Fibroblast of the aortic adventitia (primary cell): ENCODE data around the gene DST. TPM values are rescaled to one million over a fixed set of nuclear protein-coding genes. Genes with fewer than 3 reads are reported as not detected.

ENCODE experiments used
- DNase-seq: peaks from one replicate; pipeline ENCODE4 v3.0.0-alpha.2; 2010; ENCODE audit warnings: low read depth
- H3K4me3 ChIP-seq: 2 replicates; pipeline ENCODE4 v1.5.1; 2011; ENCODE audit warnings: low read depth, mild to moderate bottlenecking, control low read depth, low read length, moderate library complexity
- total RNA-seq: library from RNA; depleted of rRNA; stranded (reverse); fragments of >200 nt; gene quantifications from 2 replicates; pipeline ENCODE4 v1.2.3, GENCODE V29; 2012; ENCODE audit warnings: low replicate concordance
- TF ChIP-seq, protein P1 (sequence below): IDR thresholded peaks from 2 replicates; pipeline ENCODE4 v1.5.1; 2011; ENCODE audit warnings: mild to moderate bottlenecking, low read length, control low read depth, inconsistent platforms; ENCODE audit not compliant: insufficient read depth

DST gene
- total RNA-seq, 1 donor: 505 TPM

DNA sequence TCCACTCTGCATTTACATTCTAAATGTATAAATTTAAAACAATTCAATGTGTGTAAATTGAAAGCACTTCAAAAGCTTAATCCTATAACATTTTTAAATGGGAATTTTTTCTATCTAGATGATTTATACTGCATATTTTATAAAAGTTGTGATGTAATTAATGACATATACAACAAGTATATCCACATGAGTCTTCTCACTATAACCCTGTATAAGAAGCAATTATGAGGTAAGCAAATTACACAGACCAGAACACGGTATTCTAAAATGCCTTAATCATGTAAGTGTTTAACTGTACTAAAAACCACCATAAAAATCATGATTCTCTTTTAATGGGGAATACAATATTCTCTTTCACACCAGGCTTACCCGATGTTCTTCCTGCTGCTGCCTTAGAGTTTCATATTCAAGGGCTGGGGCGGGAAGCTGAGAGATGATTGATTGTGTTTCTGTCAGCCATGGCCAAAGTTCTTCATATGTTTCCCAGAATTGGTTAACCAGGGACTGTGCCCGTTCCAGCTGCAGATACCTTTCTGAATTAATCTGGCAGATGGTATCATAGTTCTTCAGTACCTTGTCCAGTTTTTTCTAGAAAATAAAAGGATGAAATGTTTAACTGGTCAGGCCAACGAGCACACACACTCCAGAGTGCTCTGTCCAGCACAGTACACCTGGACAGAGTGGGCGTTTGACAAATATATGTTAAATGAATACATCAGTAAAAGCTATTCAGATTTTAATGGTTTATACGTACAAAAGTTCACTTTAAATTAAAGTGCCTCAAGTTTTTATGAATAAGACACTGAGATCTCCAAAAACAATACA is 127.4 kb downstream of the DST start:
- TF ChIP-seq, protein P1, sequence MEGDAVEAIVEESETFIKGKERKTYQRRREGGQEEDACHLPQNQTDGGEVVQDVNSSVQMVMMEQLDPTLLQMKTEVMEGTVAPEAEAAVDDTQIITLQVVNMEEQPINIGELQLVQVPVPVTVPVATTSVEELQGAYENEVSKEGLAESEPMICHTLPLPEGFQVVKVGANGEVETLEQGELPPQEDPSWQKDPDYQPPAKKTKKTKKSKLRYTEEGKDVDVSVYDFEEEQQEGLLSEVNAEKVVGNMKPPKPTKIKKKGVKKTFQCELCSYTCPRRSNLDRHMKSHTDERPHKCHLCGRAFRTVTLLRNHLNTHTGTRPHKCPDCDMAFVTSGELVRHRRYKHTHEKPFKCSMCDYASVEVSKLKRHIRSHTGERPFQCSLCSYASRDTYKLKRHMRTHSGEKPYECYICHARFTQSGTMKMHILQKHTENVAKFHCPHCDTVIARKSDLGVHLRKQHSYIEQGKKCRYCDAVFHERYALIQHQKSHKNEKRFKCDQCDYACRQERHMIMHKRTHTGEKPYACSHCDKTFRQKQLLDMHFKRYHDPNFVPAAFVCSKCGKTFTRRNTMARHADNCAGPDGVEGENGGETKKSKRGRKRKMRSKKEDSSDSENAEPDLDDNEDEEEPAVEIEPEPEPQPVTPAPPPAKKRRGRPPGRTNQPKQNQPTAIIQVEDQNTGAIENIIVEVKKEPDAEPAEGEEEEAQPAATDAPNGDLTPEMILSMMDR: no peak
- no peak for DNase-seq

DNA sequence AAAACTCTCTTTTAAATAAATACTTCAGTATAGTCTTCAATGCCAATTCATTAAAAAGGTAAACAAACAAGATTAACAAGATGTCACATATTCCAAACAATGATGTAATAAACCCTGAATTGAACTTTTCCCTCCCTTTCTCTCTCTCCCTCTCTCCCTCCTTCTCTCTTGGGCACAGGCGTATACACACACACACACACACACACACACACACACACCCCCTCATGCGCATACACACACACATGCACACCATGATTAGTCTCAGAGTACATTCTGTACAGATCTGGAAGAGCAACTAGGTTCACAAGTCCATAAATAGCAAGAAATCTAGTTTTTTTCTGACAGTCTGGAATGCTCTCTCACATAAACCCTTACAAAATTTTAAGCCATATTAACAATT is 128.3 kb downstream of the DST start:
- H3K4me3 ChIP-seq: no peak overlapping the region
- TF ChIP-seq, protein P1: no peak
- no peak for DNase-seq

More for the DNA sequence above, 127.4 kb downstream of the DST start:
- H3K4me3 ChIP-seq: no peak overlapping the region

DNA sequence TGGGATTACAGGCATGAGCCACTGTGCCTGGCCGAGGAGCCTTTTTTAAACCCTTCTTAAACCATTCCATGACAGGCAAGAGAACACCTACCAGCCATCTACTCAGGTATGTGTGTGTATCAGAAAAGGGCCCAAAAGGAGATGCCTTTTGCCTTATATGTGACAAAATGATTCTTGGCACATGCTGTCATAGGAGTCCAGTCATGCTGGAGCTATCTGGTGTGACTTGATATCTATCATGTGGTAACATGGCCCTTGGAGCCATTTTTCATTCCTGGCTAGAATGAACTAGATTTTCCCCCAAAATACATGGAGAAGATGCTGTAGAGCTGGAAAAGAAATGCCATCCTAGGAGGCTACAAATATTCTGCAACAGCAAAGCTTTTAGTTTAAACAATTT is 129.1 kb downstream of the DST start:
- TF ChIP-seq, protein P1: no peak
- no peak for DNase-seq

DNA sequence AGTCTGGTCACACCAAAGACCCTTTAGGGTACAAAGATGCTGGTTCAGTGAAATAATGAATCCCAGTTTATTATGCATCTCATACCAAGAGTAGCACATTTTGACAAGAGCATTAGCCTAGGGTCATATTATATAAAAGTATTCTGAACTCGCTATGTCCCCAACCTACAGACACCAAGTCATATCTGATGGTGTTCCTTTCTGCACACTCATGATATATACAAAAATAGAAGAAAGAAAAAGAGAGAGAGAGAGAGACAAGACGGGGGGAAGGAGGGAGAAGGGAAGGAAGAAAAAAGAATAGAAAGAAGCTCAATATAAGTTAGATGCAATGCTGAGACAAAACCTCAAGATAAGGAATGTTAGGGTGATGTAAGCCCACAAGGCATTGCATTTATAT is 131.1 kb downstream of the DST start:
- TF ChIP-seq, protein P1: no peak
- DNase-seq: no peak
- no peak overlapping the region for H3K4me3 ChIP-seq

More for the DNA sequence above, 129.1 kb downstream of the DST start:
- H3K4me3 ChIP-seq: no peak overlapping the region

DNA sequence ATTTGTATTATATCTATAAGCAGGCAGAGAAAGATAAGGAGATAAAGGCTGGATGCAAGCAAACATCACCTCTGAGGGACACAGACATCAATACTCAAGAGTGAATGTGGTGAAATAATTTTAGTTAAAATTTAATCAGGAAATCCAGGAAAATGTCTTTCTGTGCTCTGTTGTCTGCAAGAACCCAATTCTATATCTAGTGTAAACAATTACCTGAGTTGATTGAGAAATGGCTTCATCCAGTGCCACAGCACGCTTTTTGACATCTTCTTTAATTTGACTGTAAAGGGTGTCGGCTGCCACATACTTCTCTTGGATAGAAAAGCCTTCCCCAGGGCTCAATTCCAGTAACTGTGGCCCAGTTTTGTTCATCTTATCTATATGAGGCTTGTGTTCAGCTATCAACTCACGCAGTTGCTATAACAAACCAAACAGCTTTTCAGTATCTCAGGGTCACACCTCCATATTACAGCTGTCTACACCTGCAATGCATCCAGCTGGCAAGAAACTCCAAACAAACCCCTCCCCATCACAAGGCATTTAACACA is 131.6 kb downstream of the DST start:
- H3K4me3 ChIP-seq: no peak overlapping the region
- TF ChIP-seq, protein P1: no peak
- peak; percentile 77 for DNase-seq

DNA sequence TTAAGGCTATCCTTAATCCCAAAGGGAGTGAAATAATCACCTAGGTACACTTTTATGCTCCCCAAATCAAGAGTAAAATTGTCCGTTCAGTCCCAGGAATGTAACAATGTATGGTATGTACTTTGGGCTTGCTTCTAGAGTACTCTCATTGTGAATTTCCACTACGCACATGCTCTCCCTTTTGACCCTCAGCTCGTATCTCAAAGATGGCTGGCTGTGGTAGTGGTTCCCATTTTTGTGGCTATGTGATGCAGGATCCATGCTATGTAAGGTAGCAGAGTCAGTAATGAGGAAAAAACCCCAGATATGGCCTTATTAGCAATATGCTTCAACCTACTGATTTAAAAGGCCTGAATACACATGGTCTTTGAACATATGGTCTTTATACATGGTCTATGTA is 133.7 kb downstream of the DST start:
- TF ChIP-seq, protein P1: no peak
- DNase-seq: no peak
- H3K4me3 ChIP-seq: no peak overlapping the region
